ENCODE measurements around the gene ATG3. TPM values are rescaled to one million over a fixed set of nuclear protein-coding genes. Genes with fewer than 3 reads are reported as not detected.
"Not testable (repeated sequence)": the region's sequence is repeated elsewhere in the genome, so short reads cannot be mapped to it uniquely, and the experiment has no call there.

ATG3 gene
- total RNA-seq, 1 experiment from 2014 or later: 52.3 TPM

- intact Hi-C loops (cut with micrococcal nuclease; ENCODE audit: unreplicated experiment): no loop called here
- CTCF ChIA-PET: no interaction called here
- H3K27ac Mint-ChIP-seq (ENCODE audit: unreplicated experiment): no peak overlapping the region
- no peaks in the 10 kb centered on the region for H3K4me1 Mint-ChIP-seq (ENCODE audit: low read depth, unreplicated experiment)
- POLR2A ChIA-PET: no interaction called here
- Histone ChIP-seq H3K4me3 (ENCODE audit: low read depth, low read length) (no peak overlapping the region), H3K36me3 (ENCODE audit: control insufficient read depth, insufficient read depth, low read length) (no peaks in the 10 kb centered on the region), H3K9me3 (no peaks in the 10 kb centered on the region), H3K27me3 (replicated peaks; ENCODE audit: control insufficient read depth, insufficient read depth, low read length) (no peaks in the 10 kb centered on the region), H3K4me1 (no peaks in the 10 kb centered on the region)
- H3K4me3 Mint-ChIP-seq (ENCODE audit: unreplicated experiment): no peak overlapping the region
- H3K36me3 Mint-ChIP-seq (ENCODE audit: insufficient read depth, unreplicated experiment): no peaks in the 10 kb centered on the region
- no TSS peak for BruUV-seq (replicated peaks)
- H3K27me3 Mint-ChIP-seq (ENCODE audit: insufficient read depth, unreplicated experiment): no peaks in the 10 kb centered on the region
- no peaks in the 10 kb centered on the region for H3K9me3 Mint-ChIP-seq (ENCODE audit: unreplicated experiment)
- DNase-seq: no peak
- TF ChIP-seq CTCF (IDR thresholded peaks at IDR 0.05; ENCODE audit: insufficient read depth in 1 of 2, low read depth in 1 of 2, low read length in 1 of 2, severe bottlenecking in 1 of 2, unreplicated experiment in 1 of 2): no peak
These were observed 65.2 kb downstream of the ATG3 start for GRCh38 chr3:112496366-112497067.

- H3K36me3 ChIP-seq (ENCODE audit: control insufficient read depth, insufficient read depth, low read length); H3K9me3 Mint-ChIP-seq (ENCODE audit: unreplicated experiment); H3K4me3 ChIP-seq (ENCODE audit: low read depth, low read length); H3K27me3 Mint-ChIP-seq (ENCODE audit: insufficient read depth, unreplicated experiment); BruUV-seq (replicated peaks); H3K4me1 Mint-ChIP-seq (ENCODE audit: low read depth, unreplicated experiment); H3K4me1 ChIP-seq; DNase-seq; H3K27ac Mint-ChIP-seq (ENCODE audit: unreplicated experiment); H3K36me3 Mint-ChIP-seq (ENCODE audit: insufficient read depth, unreplicated experiment); H3K27me3 ChIP-seq (replicated peaks; ENCODE audit: control insufficient read depth, insufficient read depth, low read length); intact Hi-C loops (cut with micrococcal nuclease; ENCODE audit: unreplicated experiment); H3K9me3 ChIP-seq; H3K4me3 Mint-ChIP-seq (ENCODE audit: unreplicated experiment); CTCF ChIA-PET; POLR2A ChIA-PET: not testable (repeated sequence)
These were observed 67.4 kb downstream of the ATG3 start for GRCh38 chr3:112494448-112494767.

- POLR2A ChIA-PET: no interaction called here
- no peaks in the 10 kb centered on the region for H3K4me1 Mint-ChIP-seq (ENCODE audit: low read depth, unreplicated experiment)
- Histone ChIP-seq H3K4me3 (ENCODE audit: low read depth, low read length) (no peak overlapping the region), H3K9me3 (no peaks in the 10 kb centered on the region), H3K27me3 (replicated peaks; ENCODE audit: control insufficient read depth, insufficient read depth, low read length) (no peaks in the 10 kb centered on the region), H3K4me1 (no peaks in the 10 kb centered on the region), H3K36me3 (ENCODE audit: control insufficient read depth, insufficient read depth, low read length) (no peaks in the 10 kb centered on the region)
- no peaks in the 10 kb centered on the region for H3K27me3 Mint-ChIP-seq (ENCODE audit: insufficient read depth, unreplicated experiment)
- no peak overlapping the region for H3K27ac Mint-ChIP-seq (ENCODE audit: unreplicated experiment)
- BruUV-seq (replicated peaks): no TSS peak
- no peaks in the 10 kb centered on the region for H3K36me3 Mint-ChIP-seq (ENCODE audit: insufficient read depth, unreplicated experiment)
- no peak for DNase-seq
- H3K9me3 Mint-ChIP-seq (ENCODE audit: unreplicated experiment): no peaks in the 10 kb centered on the region
- CTCF ChIA-PET: no interaction called here
- TF ChIP-seq CTCF (IDR thresholded peaks at IDR 0.05; ENCODE audit: insufficient read depth in 1 of 2, low read depth in 1 of 2, low read length in 1 of 2, severe bottlenecking in 1 of 2, unreplicated experiment in 1 of 2): no peak
- intact Hi-C loops (cut with micrococcal nuclease; ENCODE audit: unreplicated experiment): no loop called here
- H3K4me3 Mint-ChIP-seq (ENCODE audit: unreplicated experiment): no peak overlapping the region
These were observed 69.6 kb downstream of the ATG3 start for GRCh38 chr3:112492124-112492523.

GRCh38 chr3:112491373-112491772 is 70.4 kb downstream of the ATG3 start:
- no TSS peak for BruUV-seq (replicated peaks)
- ChIA-PET CTCF (interaction anchor here (0.6 kb wide), 1 partner anchor 1051 kb away, joined by 4 read pairs; no protein-coding TSS in a partner anchor), POLR2A (no interaction called here)
- no peaks in the 10 kb centered on the region for H3K27me3 Mint-ChIP-seq (ENCODE audit: insufficient read depth, unreplicated experiment)
- Histone ChIP-seq H3K9me3 (no peaks in the 10 kb centered on the region), H3K36me3 (ENCODE audit: control insufficient read depth, insufficient read depth, low read length) (no peaks in the 10 kb centered on the region), H3K4me3 (ENCODE audit: low read depth, low read length) (no peak overlapping the region), H3K27me3 (replicated peaks; ENCODE audit: control insufficient read depth, insufficient read depth, low read length) (no peaks in the 10 kb centered on the region), H3K4me1 (no peaks in the 10 kb centered on the region)
- H3K27ac Mint-ChIP-seq (ENCODE audit: unreplicated experiment): no peak overlapping the region
- intact Hi-C loops (cut with micrococcal nuclease; ENCODE audit: unreplicated experiment): no loop called here
- no peaks in the 10 kb centered on the region for H3K9me3 Mint-ChIP-seq (ENCODE audit: unreplicated experiment)
- H3K36me3 Mint-ChIP-seq (ENCODE audit: insufficient read depth, unreplicated experiment): no peaks in the 10 kb centered on the region
- no peaks in the 10 kb centered on the region for H3K4me1 Mint-ChIP-seq (ENCODE audit: low read depth, unreplicated experiment)
- no peak overlapping the region for H3K4me3 Mint-ChIP-seq (ENCODE audit: unreplicated experiment)
- DNase-seq: no peak
- TF ChIP-seq CTCF (IDR thresholded peaks at IDR 0.05; ENCODE audit: insufficient read depth in 1 of 2, low read depth in 1 of 2, low read length in 1 of 2, severe bottlenecking in 1 of 2, unreplicated experiment in 1 of 2): no peak

Measured in Caco-2 (cell line).